ENCODE measurements around the gene PLA2G2C.

DNA sequence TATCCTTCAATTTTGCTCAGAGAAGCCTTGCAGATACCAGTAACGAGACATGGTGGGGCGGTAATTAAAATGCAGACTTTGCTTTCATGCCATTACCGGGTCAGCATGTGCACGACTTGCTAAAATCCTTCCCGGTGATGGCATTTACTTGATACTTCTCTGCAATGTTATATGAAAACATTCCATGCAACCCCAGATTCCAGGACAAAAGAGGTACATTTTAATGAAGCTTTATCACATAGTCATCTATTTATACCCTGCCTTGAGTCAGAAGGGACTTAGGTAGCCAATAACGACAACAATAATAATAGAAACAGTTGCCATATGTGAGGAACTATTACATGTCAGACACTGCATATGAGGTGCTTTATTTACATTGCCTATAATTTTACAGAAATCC lies 29.4 kb upstream of the PLA2G2C start:
- TF ChIP-seq ISL1 (CRISPR knock-in tag; IDR thresholded peaks at IDR 0.05), result no peak
- no peak for TF ChIP-seq TOX (CRISPR knock-in tag; IDR thresholded peaks at IDR 0.05; ENCODE audit: borderline replicate concordance)
- TF ChIP-seq CSDC2 (CRISPR knock-in tag; IDR thresholded peaks at IDR 0.05), result no peak
- no peak for TF ChIP-seq ARNTL (CRISPR knock-in tag; IDR thresholded peaks at IDR 0.05; ENCODE audit: borderline replicate concordance, low read depth)
- no peak for TF ChIP-seq ZC3H10 (CRISPR knock-in tag; IDR thresholded peaks at IDR 0.05)
- TF ChIP-seq ZNF70 (CRISPR knock-in tag; IDR thresholded peaks at IDR 0.05), result no peak
- TF ChIP-seq, protein P1, sequence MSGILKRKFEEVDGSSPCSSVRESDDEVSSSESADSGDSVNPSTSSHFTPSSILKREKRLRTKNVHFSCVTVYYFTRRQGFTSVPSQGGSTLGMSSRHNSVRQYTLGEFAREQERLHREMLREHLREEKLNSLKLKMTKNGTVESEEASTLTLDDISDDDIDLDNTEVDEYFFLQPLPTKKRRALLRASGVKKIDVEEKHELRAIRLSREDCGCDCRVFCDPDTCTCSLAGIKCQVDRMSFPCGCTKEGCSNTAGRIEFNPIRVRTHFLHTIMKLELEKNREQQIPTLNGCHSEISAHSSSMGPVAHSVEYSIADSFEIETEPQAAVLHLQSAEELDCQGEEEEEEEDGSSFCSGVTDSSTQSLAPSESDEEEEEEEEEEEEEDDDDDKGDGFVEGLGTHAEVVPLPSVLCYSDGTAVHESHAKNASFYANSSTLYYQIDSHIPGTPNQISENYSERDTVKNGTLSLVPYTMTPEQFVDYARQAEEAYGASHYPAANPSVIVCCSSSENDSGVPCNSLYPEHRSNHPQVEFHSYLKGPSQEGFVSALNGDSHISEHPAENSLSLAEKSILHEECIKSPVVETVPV (CRISPR knock-in tag; IDR thresholded peaks at IDR 0.05), result no peak
- no peak for TF ChIP-seq ZFP3 (CRISPR knock-in tag; IDR thresholded peaks at IDR 0.05)
- TF ChIP-seq ZFP30 (CRISPR knock-in tag; IDR thresholded peaks at IDR 0.05), result no peak
- no peak for TF ChIP-seq RARB (CRISPR knock-in tag; IDR thresholded peaks at IDR 0.05)
- no peak for TF ChIP-seq BACH2 (CRISPR knock-in tag; IDR thresholded peaks at IDR 0.05; ENCODE audit: borderline replicate concordance)
- TF ChIP-seq TCF4 (CRISPR knock-in tag; IDR thresholded peaks at IDR 0.05; ENCODE audit: borderline replicate concordance), result no peak
- TF ChIP-seq, protein P2, sequence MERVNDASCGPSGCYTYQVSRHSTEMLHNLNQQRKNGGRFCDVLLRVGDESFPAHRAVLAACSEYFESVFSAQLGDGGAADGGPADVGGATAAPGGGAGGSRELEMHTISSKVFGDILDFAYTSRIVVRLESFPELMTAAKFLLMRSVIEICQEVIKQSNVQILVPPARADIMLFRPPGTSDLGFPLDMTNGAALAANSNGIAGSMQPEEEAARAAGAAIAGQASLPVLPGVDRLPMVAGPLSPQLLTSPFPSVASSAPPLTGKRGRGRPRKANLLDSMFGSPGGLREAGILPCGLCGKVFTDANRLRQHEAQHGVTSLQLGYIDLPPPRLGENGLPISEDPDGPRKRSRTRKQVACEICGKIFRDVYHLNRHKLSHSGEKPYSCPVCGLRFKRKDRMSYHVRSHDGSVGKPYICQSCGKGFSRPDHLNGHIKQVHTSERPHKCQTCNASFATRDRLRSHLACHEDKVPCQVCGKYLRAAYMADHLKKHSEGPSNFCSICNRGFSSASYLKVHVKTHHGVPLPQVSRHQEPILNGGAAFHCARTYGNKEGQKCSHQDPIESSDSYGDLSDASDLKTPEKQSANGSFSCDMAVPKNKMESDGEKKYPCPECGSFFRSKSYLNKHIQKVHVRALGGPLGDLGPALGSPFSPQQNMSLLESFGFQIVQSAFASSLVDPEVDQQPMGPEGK (CRISPR knock-in tag; IDR thresholded peaks at IDR 0.05; ENCODE audit: borderline replicate concordance), result no peak
